ENCODE data around the gene SORCS2.

DNA sequence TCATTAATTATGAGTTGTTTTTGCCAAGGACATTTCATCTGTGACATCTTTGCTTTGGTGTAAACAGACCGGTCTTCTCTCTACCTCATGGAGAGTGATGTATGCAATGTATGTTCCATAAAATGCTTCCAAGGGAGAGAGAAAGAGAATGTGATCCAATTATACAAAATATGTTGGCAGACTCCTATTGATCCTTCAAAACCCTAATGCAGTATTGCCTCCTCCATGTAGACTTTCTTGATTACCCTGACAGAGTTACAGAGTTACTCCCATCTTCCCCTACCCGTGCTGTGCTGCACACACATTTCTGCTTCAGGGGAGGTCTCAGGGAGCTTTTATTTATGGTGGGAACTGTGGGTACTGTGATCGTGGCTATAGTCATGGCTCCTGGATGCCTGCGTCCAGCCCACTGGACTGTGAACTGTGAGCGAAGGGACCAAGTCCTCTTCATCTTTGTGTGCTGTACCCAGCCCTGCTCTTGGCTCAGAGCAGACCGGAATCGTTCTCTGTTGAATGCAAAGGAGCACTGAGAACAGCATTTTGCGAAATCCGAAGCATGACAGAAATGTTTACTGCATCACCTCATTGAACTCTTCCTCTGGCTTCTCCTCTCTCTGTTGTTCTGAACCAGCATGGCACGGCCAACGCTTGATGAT lies 32.7 kb downstream of the SORCS2 start:
- TF ChIP-seq CTCF (conservative IDR thresholded peaks at IDR 0.05; ENCODE audit: low read depth, low read length) (no peak), EZH2 (IDR thresholded peaks at IDR 0.05; ENCODE audit: borderline replicate concordance, low read depth, low read length, poor library complexity, severe bottlenecking) (no peak)

All from A673 (cell line).